Nephron (organoid): ENCODE measurements around the gene ALPL.

Source experiments
- H3K27ac Mint-ChIP-seq, 3 experiments: 2 replicates each; pipeline ENCODE4 v1.8.0; 2020; ENCODE audit warnings: mixed read lengths in 3 of 3, mild to moderate bottlenecking in 2 of 3, moderate library complexity in 1 of 3
- H3K27me3 Mint-ChIP-seq: 2 replicates; pipeline ENCODE4 v1.8.0; 2021; ENCODE audit warnings: low read depth, mild to moderate bottlenecking, moderate library complexity, mixed read lengths
- H3K36me3 Mint-ChIP-seq: 2 replicates; pipeline ENCODE4 v1.8.0; 2020; ENCODE audit warnings: low read depth, mixed read lengths
- H3K4me1 Mint-ChIP-seq: 2 replicates; pipeline ENCODE4 v1.8.0; 2020; ENCODE audit warnings: mixed read lengths
- H3K4me3 Mint-ChIP-seq, 3 experiments: 2 replicates each; pipeline ENCODE4 v1.8.0; 2020; ENCODE audit warnings: mild to moderate bottlenecking in 3 of 3, mixed read lengths in 3 of 3, moderate library complexity in 2 of 3
- H3K9me3 Mint-ChIP-seq: 2 replicates; pipeline ENCODE4 v1.8.0; 2020; ENCODE audit warnings: mixed read lengths
- CTCF ChIP-seq, 3 experiments: fragments of 200-600 bp; sonication (generic); IDR thresholded peaks; one replicate each; pipeline ENCODE4 v1.5.0; 2021; ENCODE audit warnings: antibody characterized with exemption in 3 of 3; ENCODE audit not compliant: unreplicated experiment in 3 of 3

Gene ALPL

GRCh38 chr1:21573475-21573874 lies 64.3 kb downstream of the ALPL start:
- peaks cover 14% of the 10 kb centered on the region for H3K4me1 Mint-ChIP-seq
- peaks cover 5% of the 10 kb centered on the region for H3K27me3 Mint-ChIP-seq
- H3K9me3 Mint-ChIP-seq = no peaks in the 10 kb centered on the region
- H3K27ac Mint-ChIP-seq = no peak overlapping the region
- H3K4me3 Mint-ChIP-seq = no peak overlapping the region
- TF ChIP-seq CTCF (IDR thresholded peaks at IDR 0.05; ENCODE audit: unreplicated experiment in 3 of 3) = no peak
- H3K36me3 Mint-ChIP-seq = no peaks in the 10 kb centered on the region

GRCh38 chr1:21573971-21574465 lies 64.8 kb downstream of the ALPL start:
- no peaks in the 10 kb centered on the region for H3K36me3 Mint-ChIP-seq
- H3K27me3 Mint-ChIP-seq = peaks cover 5% of the 10 kb centered on the region
- H3K9me3 Mint-ChIP-seq = no peaks in the 10 kb centered on the region
- peak overlapping the region in 2 of 3 experiments; percentile 40 to 54 for H3K27ac Mint-ChIP-seq
- TF ChIP-seq CTCF (IDR thresholded peaks at IDR 0.05; ENCODE audit: unreplicated experiment in 3 of 3) = peak; percentile 58 to 66 (median 61)
- H3K4me3 Mint-ChIP-seq = no peak overlapping the region
- H3K4me1 Mint-ChIP-seq = peaks cover 9% of the 10 kb centered on the region

GRCh38 chr1:21574466-21575151 lies 65.4 kb downstream of the ALPL start:
- TF ChIP-seq CTCF (IDR thresholded peaks at IDR 0.05; ENCODE audit: unreplicated experiment in 3 of 3) = no peak
- Mint-ChIP-seq H3K4me1 (peaks cover 9% of the 10 kb centered on the region), H3K9me3 (no peaks in the 10 kb centered on the region), H3K36me3 (no peaks in the 10 kb centered on the region), H3K27me3 (peaks cover 5% of the 10 kb centered on the region), H3K27ac (peak overlapping the region in 2 of 3 experiments; percentile 40 to 54), H3K4me3 (no peak overlapping the region)

- Mint-ChIP-seq H3K27me3 (peaks cover 4% of the 10 kb centered on the region), H3K4me1 (peaks cover 13% of the 10 kb centered on the region)
- TF ChIP-seq CTCF (IDR thresholded peaks at IDR 0.05; ENCODE audit: unreplicated experiment in 3 of 3) = no peak
Observed at GRCh38 chr1:21575351-21575942, 66.2 kb downstream of the ALPL start.

GRCh38 chr1:21576031-21576797 lies 67.0 kb downstream of the ALPL start:
- no peak overlapping the region for H3K27ac Mint-ChIP-seq
- H3K4me1 Mint-ChIP-seq = peaks cover 13% of the 10 kb centered on the region
- H3K4me3 Mint-ChIP-seq = no peak overlapping the region
- no peaks in the 10 kb centered on the region for H3K36me3 Mint-ChIP-seq
- TF ChIP-seq CTCF (IDR thresholded peaks at IDR 0.05; ENCODE audit: unreplicated experiment in 3 of 3) = no peak
- no peaks in the 10 kb centered on the region for H3K9me3 Mint-ChIP-seq
- peaks cover 4% of the 10 kb centered on the region for H3K27me3 Mint-ChIP-seq

More at GRCh38 chr1:21575351-21575942, 66.2 kb downstream of the ALPL start:
- Mint-ChIP-seq H3K4me3 (no peak overlapping the region), H3K27ac (no peak overlapping the region), H3K9me3 (no peaks in the 10 kb centered on the region), H3K36me3 (no peaks in the 10 kb centered on the region)
